Ascending aorta (tissue), 2 donors: ENCODE measurements around the gene LMBR1. TPM values are rescaled to one million over a fixed set of nuclear protein-coding genes. Genes with fewer than 3 reads are reported as not detected.
"Not testable (repeated sequence)": the region's sequence is repeated elsewhere in the genome, so short reads cannot be mapped to it uniquely, and the experiment has no call there.

ENCODE experiments used
- DNase-seq, 2 donors: peaks; one replicate each; pipeline ENCODE4 v3.0.0-alpha.2; 2019; ENCODE audit warnings: low spot score in 2 of 2
- H3K27ac ChIP-seq, 2 donors: fragments of 200-600 bp; sonication (generic); one replicate each; pipeline ENCODE4 v1.5.1; 2016 to 2017; ENCODE audit warnings: mild to moderate bottlenecking in 1 of 2
- H3K27me3 ChIP-seq: fragments of 200-600 bp; sonication (generic); one replicate; pipeline ENCODE4 v1.5.1; 2017
- H3K36me3 ChIP-seq, 2 donors: fragments of 200-600 bp; sonication (generic); one replicate each; pipeline ENCODE4 v1.5.1; 2016
- H3K4me1 ChIP-seq, 2 donors: fragments of 200-600 bp; sonication (generic); one replicate each; pipeline ENCODE4 v1.5.1; 2016 to 2017; ENCODE audit warnings: mild to moderate bottlenecking in 1 of 2
- H3K4me3 ChIP-seq, 2 donors: fragments of 200-600 bp; sonication (generic); one replicate each; pipeline ENCODE4 v1.5.1; 2016 to 2017; ENCODE audit warnings: mild to moderate bottlenecking in 1 of 2
- H3K9me3 ChIP-seq, 2 donors: fragments of 200-600 bp; sonication (generic); one replicate each; pipeline ENCODE4 v1.5.1; 2016
- intact Hi-C: fragments of 100-400 bp; cut with DNase I; formaldehyde crosslinking; loops from one replicate; pipeline ENCODE4 v1.15.1; 2023
- total RNA-seq: library from RNA; depleted of rRNA; stranded (reverse); fragments of >200 nt; gene quantifications from one replicate; pipeline ENCODE4 v1.1.0, GENCODE V29; 2016
- TF ChIP-seq, protein P1 (sequence below), 3 experiments: fragments of 200-600 bp in 2 of 3; fragments of 450-650 bp in 1 of 3; sonication (generic) in 2 of 3; IDR thresholded peaks; one replicate each; pipeline ENCODE4 v1.5.1; 2016 to 2019; ENCODE audit warnings: antibody characterized with exemption in 3 of 3, mild to moderate bottlenecking in 1 of 3, moderate library complexity in 1 of 3

Gene LMBR1
- total RNA-seq, 1 donor from 2014 or later = 14.8 TPM

DNA sequence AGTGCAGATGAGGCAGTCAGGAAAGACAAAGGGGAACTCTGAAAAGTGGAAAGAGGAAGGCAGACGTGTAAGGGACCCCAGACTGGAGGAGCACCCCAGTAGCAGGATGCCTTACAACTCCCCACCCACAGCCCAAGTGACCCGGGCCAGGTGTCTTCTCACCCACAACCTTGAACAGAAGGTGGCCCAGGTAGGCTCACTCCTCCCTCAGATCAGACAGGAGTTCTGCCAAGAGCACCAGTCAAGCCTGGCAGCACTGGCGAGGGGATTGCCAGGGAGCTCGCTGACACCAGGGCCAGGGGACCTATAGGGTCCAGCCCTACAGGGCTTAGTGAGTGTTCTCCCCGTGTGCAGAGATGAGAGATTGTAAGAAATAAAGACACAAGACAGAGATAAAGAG is 27.1 kb upstream of the LMBR1 start:
- no peak for DNase-seq
- TF ChIP-seq, protein P1, sequence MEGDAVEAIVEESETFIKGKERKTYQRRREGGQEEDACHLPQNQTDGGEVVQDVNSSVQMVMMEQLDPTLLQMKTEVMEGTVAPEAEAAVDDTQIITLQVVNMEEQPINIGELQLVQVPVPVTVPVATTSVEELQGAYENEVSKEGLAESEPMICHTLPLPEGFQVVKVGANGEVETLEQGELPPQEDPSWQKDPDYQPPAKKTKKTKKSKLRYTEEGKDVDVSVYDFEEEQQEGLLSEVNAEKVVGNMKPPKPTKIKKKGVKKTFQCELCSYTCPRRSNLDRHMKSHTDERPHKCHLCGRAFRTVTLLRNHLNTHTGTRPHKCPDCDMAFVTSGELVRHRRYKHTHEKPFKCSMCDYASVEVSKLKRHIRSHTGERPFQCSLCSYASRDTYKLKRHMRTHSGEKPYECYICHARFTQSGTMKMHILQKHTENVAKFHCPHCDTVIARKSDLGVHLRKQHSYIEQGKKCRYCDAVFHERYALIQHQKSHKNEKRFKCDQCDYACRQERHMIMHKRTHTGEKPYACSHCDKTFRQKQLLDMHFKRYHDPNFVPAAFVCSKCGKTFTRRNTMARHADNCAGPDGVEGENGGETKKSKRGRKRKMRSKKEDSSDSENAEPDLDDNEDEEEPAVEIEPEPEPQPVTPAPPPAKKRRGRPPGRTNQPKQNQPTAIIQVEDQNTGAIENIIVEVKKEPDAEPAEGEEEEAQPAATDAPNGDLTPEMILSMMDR (IDR thresholded peaks at IDR 0.05) = no peak
- no peaks in the 10 kb centered on the region for H3K4me1 ChIP-seq
- H3K36me3 ChIP-seq = no peaks in the 10 kb centered on the region
- H3K4me3 ChIP-seq = no peak overlapping the region
- intact Hi-C loops = no loop called here
- H3K27me3 ChIP-seq = no peaks in the 10 kb centered on the region
- H3K27ac ChIP-seq = no peak overlapping the region
- H3K9me3 ChIP-seq = no peaks in the 10 kb centered on the region

DNA sequence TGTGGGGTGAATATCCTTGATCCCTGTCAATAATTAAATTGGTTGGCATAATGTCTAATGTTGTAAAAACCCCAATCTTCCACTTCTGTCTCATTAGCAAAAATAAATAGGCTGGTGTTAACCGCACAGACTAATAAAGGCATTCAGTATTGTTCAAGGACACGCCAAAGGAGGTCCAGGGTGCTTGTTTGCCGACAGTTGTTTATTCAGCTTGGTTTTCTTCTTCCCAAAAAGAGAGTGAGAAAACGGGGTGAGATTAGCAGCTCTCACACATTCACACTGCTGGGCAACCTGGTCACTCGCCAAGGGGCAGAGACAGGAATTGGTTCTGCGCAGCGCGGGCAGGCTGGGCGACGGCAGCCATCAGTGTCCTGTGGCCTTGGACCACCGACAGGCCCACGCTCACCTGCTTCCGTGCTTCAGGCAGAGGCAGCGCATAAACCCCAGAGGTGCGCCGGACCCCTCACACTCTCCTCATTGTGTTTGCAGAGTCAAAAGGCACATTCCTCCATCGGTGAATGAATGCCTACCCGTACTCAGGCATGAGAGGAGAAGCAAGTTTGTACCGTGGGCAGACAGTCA is 26.2 kb upstream of the LMBR1 start:
- Histone ChIP-seq H3K4me1 (no peaks in the 10 kb centered on the region), H3K4me3 (no peak overlapping the region), H3K9me3 (no peaks in the 10 kb centered on the region), H3K36me3 (no peaks in the 10 kb centered on the region), H3K27ac (no peak overlapping the region), H3K27me3 (no peaks in the 10 kb centered on the region)
- TF ChIP-seq, protein P1 (IDR thresholded peaks at IDR 0.05) = no peak
- no peak for DNase-seq
- intact Hi-C loops = no loop called here

DNA sequence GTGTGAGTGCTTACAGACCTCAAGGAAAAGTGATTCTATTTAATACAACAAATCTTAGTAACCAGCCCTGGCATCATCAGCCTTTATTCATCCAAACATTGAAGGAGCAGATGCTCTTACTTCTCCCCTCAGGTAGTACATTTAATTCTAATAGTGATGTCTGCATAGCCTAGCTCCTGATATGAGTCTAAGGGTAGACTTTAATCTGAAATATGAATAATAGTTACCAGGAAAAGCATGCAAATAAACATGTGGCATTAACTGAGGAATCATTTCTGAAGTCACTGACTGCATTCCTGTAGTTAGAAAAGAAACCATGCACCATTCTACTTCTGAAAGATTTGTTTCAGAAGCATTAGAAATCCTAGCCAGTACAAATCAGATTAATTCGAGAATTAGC is 25.7 kb upstream of the LMBR1 start:
- Histone ChIP-seq H3K9me3 (no peaks in the 10 kb centered on the region), H3K4me1 (no peaks in the 10 kb centered on the region), H3K4me3 (no peak overlapping the region), H3K27me3 (no peaks in the 10 kb centered on the region), H3K36me3 (no peaks in the 10 kb centered on the region), H3K27ac (no peak overlapping the region)
- TF ChIP-seq, protein P1 (IDR thresholded peaks at IDR 0.05) = no peak
- intact Hi-C loops = no loop called here
- no peak for DNase-seq

DNA sequence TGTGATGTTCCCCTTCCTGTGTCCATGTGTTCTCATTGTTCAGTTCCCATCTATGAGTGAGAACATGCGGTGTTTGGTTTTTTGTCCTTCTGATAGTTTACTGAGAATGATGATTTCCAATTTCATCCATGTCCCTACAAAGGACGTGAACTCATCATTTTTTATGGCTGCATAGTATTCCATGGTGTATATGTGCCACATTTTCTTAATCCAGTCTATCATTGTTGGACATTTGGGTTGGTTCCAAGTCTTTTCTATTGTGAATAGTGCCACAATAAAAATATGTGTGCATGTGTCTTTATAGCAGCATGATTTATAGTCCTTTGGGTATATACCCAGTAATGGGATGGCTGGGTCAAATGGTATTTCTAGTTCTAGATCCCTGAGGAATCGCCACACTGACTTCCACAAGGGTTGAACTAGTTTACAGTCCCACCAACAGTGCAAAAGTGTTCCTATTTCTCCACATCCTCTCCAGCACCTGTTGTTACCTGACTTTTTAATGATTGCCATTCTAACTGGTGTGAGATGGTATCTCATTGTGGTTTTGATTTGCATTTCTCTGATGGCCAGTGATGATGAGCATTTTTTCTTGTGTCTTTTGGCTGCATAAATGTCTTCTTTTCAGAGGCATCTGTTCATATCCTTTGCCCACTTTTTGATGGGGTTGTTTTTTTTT is 16.7 kb upstream of the LMBR1 start:
- DNase-seq, H3K27ac ChIP-seq, H3K4me3 ChIP-seq, H3K27me3 ChIP-seq, intact Hi-C loops, H3K4me1 ChIP-seq, H3K9me3 ChIP-seq, H3K36me3 ChIP-seq: not testable (repeated sequence)

DNA sequence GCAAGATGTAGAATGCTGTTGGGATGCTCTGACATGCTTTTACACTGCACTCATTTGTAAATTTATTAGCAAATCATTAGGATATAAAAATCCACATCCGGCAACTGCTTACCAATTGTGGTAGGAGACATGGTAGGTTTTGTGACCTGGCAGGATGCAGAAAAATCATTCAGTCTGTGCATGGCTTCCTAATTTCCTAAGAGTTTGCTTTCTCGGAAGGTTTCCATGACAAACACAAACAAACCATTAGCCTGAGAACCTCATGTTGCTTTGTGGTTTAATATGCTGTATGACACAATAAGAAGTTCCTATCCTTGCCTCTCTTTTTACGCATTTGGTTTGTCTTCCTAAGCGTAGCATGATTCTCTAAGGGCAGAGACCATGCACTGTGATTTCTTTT is 14.7 kb upstream of the LMBR1 start:
- DNase-seq = no peak
- intact Hi-C loops = no loop called here
- Histone ChIP-seq H3K4me3 (no peak overlapping the region), H3K27me3 (no peaks in the 10 kb centered on the region), H3K36me3 (no peaks in the 10 kb centered on the region), H3K4me1 (no peaks in the 10 kb centered on the region), H3K27ac (no peak overlapping the region), H3K9me3 (no peaks in the 10 kb centered on the region)
- TF ChIP-seq, protein P1 (IDR thresholded peaks at IDR 0.05) = no peak

DNA sequence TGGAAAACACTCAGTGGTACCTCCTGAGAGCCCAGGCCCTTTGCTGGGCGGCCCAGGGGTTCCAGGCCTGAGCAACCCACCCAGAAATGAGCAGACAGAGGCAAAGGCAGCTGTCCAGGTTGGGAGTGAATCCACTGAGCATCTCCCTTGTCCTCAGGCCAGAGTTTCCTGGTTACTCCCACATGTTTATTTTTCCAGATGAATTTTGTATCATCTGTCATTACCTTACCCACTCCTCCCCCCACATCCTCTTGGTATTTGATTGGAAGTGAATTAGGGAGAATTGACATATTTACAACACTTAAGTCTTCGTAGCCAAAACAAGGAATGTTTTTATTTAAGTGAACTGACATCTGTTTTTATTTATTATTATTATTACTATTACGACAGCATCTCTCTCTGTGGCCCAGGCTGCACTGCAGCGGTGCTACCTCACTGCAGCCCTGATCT is 13.2 kb upstream of the LMBR1 start:
- H3K9me3 ChIP-seq = no peaks in the 10 kb centered on the region
- H3K4me1 ChIP-seq = no peaks in the 10 kb centered on the region
- no peak overlapping the region for H3K4me3 ChIP-seq
- H3K27ac ChIP-seq = no peak overlapping the region
- no peaks in the 10 kb centered on the region for H3K27me3 ChIP-seq
- H3K36me3 ChIP-seq = no peaks in the 10 kb centered on the region
- no peak for DNase-seq
- intact Hi-C loops = no loop called here
- TF ChIP-seq, protein P1 (IDR thresholded peaks at IDR 0.05) = no peak
